IMR-90 (cell line): ENCODE results near the gene CD300LD. TPM values are rescaled to one million over a fixed set of nuclear protein-coding genes. Genes with fewer than 3 reads are reported as not detected.

ENCODE experiments used
- ATAC-seq: fragments of 200-7000 bp; cut with Tn5 transposase; 2 replicates; pipeline ENCODE4 v1.9.1; 2020; ENCODE audit warnings: low read depth, mild to moderate bottlenecking, moderate library complexity
- BruUV-seq: library from RNA; stranded (reverse); fragments of 400-500 nt; replicated peaks from 2 replicates; lab custom pipeline; 2021; lab: Mats Ljungman, UMichigan
- CTCF ChIA-PET: fragments of 300-600 bp; formaldehyde crosslinking; extraction: SDS; loops from one replicate; lab custom pipeline; 2021; ENCODE audit warnings: antibody characterized with exemption; lab: Yijun Ruan, JAX
- POLR2A ChIA-PET: fragments of 300-600 bp; sonication (Branson Sonifier 250); formaldehyde crosslinking; loops from one replicate; lab custom pipeline; 2022; ENCODE audit warnings: antibody characterized with exemption; ENCODE audit not compliant: unreplicated experiment; lab: Charles Lee
- DNase-seq: peaks from one replicate; pipeline ENCODE4 v3.0.0; 2013
- H2AFZ ChIP-seq: replicated peaks from 2 replicates; pipeline ENCODE3; 2013; ENCODE audit warnings: low read length, mild to moderate bottlenecking; ENCODE audit not compliant: poor library complexity
- H2AK5ac ChIP-seq: 2 replicates; pipeline ENCODE4 v1.6.1; 2013; ENCODE audit warnings: low read depth, low read length, inconsistent platforms
- H2AK9ac ChIP-seq: replicated peaks from 2 replicates; pipeline ENCODE3; 2013; ENCODE audit warnings: mild to moderate bottlenecking, low read depth, low read length, moderate library complexity; ENCODE audit not compliant: poor library complexity
- H2BK120ac ChIP-seq: 2 replicates; pipeline ENCODE4 v1.6.1; 2013; ENCODE audit warnings: low read depth, low read length, inconsistent platforms
- H2BK15ac ChIP-seq: 3 replicates; pipeline ENCODE4 v1.6.1; 2013; ENCODE audit warnings: low read depth, low read length, inconsistent platforms
- H2BK20ac ChIP-seq: 2 replicates; pipeline ENCODE4 v1.6.1; 2013; ENCODE audit warnings: low read depth, mild to moderate bottlenecking, inconsistent platforms, low read length, moderate library complexity
- H2BK5ac ChIP-seq: 2 replicates; pipeline ENCODE4 v1.6.1; 2013; ENCODE audit warnings: mild to moderate bottlenecking, low read depth, low read length, inconsistent platforms; ENCODE audit not compliant: poor library complexity, severe bottlenecking
- H3K14ac ChIP-seq: replicated peaks from 2 replicates; pipeline ENCODE4 v1.6.1; 2013; ENCODE audit warnings: low read depth, low read length, inconsistent platforms
- H3K18ac ChIP-seq: 2 replicates; pipeline ENCODE4 v1.6.1; 2013; ENCODE audit warnings: low read depth, low read length, control low read depth
- H3K23ac ChIP-seq: 2 replicates; pipeline ENCODE4 v1.6.1; 2013; ENCODE audit warnings: low read depth, low read length, inconsistent platforms
- H3K27ac ChIP-seq: 2 replicates; pipeline ENCODE4 v1.5.1; 2013; ENCODE audit warnings: mild to moderate bottlenecking, control low read depth, low read length; ENCODE audit not compliant: insufficient read depth
- H3K27me3 ChIP-seq: 2 replicates; pipeline ENCODE4 v1.6.1; 2013; ENCODE audit warnings: low read length; ENCODE audit not compliant: control insufficient read depth, insufficient read depth
- H3K36me3 ChIP-seq: 2 replicates; pipeline ENCODE4 v1.6.1; 2013; ENCODE audit warnings: low read length, mixed read lengths; ENCODE audit not compliant: control insufficient read depth, insufficient read depth
- H3K4ac ChIP-seq: 2 replicates; pipeline ENCODE4 v1.6.1; 2013; ENCODE audit warnings: low read depth, low read length, inconsistent platforms
- H3K4me1 ChIP-seq: 2 replicates; pipeline ENCODE4 v1.6.1; 2013; ENCODE audit warnings: low read length, mixed read lengths; ENCODE audit not compliant: control insufficient read depth, insufficient read depth
- H3K4me2 ChIP-seq: 2 replicates; pipeline ENCODE4 v1.6.1; 2013; ENCODE audit warnings: low read depth, mild to moderate bottlenecking, control low read depth, low read length, moderate library complexity
- H3K4me3 ChIP-seq: 2 replicates; pipeline ENCODE4 v1.5.1; 2013; ENCODE audit warnings: low read depth, mild to moderate bottlenecking, control low read depth, low read length, moderate library complexity; ENCODE audit not compliant: insufficient read depth
- H3K56ac ChIP-seq: 2 replicates; pipeline ENCODE4 v1.6.1; 2013; ENCODE audit warnings: low read length, inconsistent platforms; ENCODE audit not compliant: insufficient read depth; ENCODE audit errors: extremely low read depth
- H3K79me1 ChIP-seq, 2 experiments: 2 replicates each; pipeline ENCODE4 v1.6.1; 2013; ENCODE audit warnings: low read length in 2 of 2, inconsistent platforms in 1 of 2, low read depth in 1 of 2
- H3K9ac ChIP-seq: 2 replicates; pipeline ENCODE4 v1.6.1; 2013; ENCODE audit warnings: low read depth, low read length, control low read depth
- H3K9me1 ChIP-seq: 2 replicates; pipeline ENCODE4 v1.6.1; 2013; ENCODE audit warnings: low read length, inconsistent platforms; ENCODE audit not compliant: insufficient read depth
- H3K9me3 ChIP-seq: 2 replicates; pipeline ENCODE4 v1.6.1; 2013; ENCODE audit warnings: low read length; ENCODE audit not compliant: control insufficient read depth, insufficient read depth
- H4K20me1 ChIP-seq: 2 replicates; pipeline ENCODE4 v1.6.1; 2013; ENCODE audit warnings: low read length, inconsistent platforms; ENCODE audit not compliant: insufficient read depth
- H4K5ac ChIP-seq: 2 replicates; pipeline ENCODE4 v1.6.1; 2013; ENCODE audit warnings: mild to moderate bottlenecking, low read depth, low read length, control low read depth
- H4K8ac ChIP-seq, 2 experiments: 2 replicates each; pipeline ENCODE4 v1.6.1; 2013; ENCODE audit warnings: low read depth in 2 of 2, low read length in 2 of 2, control low read depth in 1 of 2, inconsistent platforms in 1 of 2
- H4K91ac ChIP-seq: 2 replicates; pipeline ENCODE4 v1.6.1; 2013; ENCODE audit warnings: low read depth, low read length, inconsistent platforms; ENCODE audit not compliant: insufficient read depth
- BHLHE40 ChIP-seq: fragments of 150-350 bp; IDR thresholded peaks from 2 replicates; pipeline ENCODE4 v1.6.1; 2016; ENCODE audit warnings: mild to moderate bottlenecking, low read depth, low read length
- CEBPB ChIP-seq: IDR thresholded peaks from 2 replicates; pipeline ENCODE4 v1.6.1; 2012; ENCODE audit warnings: low read depth, low read length, improper control_type of control experiment
- CHD1 ChIP-seq: IDR thresholded peaks from 2 replicates; pipeline ENCODE4 v1.6.1; 2012; ENCODE audit warnings: low read depth, low read length, improper control_type of control experiment
- CTCF ChIP-seq: conservative IDR thresholded peaks from 2 replicates; pipeline ENCODE4 v1.5.1; 2012; ENCODE audit warnings: mild to moderate bottlenecking, low read depth, low read length, improper control_type of control experiment
- ELK1 ChIP-seq: fragments of 150-350 bp; IDR thresholded peaks from 2 replicates; pipeline ENCODE4 v1.6.1; 2016; ENCODE audit warnings: low read depth, mild to moderate bottlenecking, low read length, moderate library complexity, borderline replicate concordance
- FOS ChIP-seq: fragments of 150-350 bp; IDR thresholded peaks from 2 replicates; pipeline ENCODE4 v1.6.1; 2016; ENCODE audit warnings: low read depth, low read length
- MAFK ChIP-seq: IDR thresholded peaks from 2 replicates; pipeline ENCODE4 v1.6.1; 2012; ENCODE audit warnings: low read depth, low read length, improper control_type of control experiment
- MAZ ChIP-seq: IDR thresholded peaks from 2 replicates; pipeline ENCODE4 v1.6.1; 2012; ENCODE audit warnings: low read depth, mild to moderate bottlenecking, low read length, improper control_type of control experiment, moderate library complexity, borderline replicate concordance
- MXI1 ChIP-seq: IDR thresholded peaks from 2 replicates; pipeline ENCODE4 v1.6.1; 2012; ENCODE audit warnings: low read depth, mild to moderate bottlenecking, low read length, moderate library complexity, borderline replicate concordance
- NFE2L2 ChIP-seq: fragments of 150-350 bp; IDR thresholded peaks from 2 replicates; pipeline ENCODE4 v1.6.1; 2016; ENCODE audit warnings: low read depth, mild to moderate bottlenecking, low read length
- POLR2A ChIP-seq: IDR thresholded peaks from 2 replicates; pipeline ENCODE4 v1.6.1; 2012; ENCODE audit warnings: mild to moderate bottlenecking, low read depth, low read length
- RAD21 ChIP-seq: IDR thresholded peaks from 2 replicates; pipeline ENCODE4 v1.6.1; 2012; ENCODE audit warnings: low read length, improper control_type of control experiment
- RCOR1 ChIP-seq: IDR thresholded peaks from 2 replicates; pipeline ENCODE4 v1.6.1; 2012; ENCODE audit warnings: mild to moderate bottlenecking, low read length, improper control_type of control experiment; ENCODE audit not compliant: insufficient replicate concordance
- RFX5 ChIP-seq: IDR thresholded peaks from 2 replicates; pipeline ENCODE4 v1.8.0; 2012; ENCODE audit warnings: low read depth, mild to moderate bottlenecking, low read length, moderate library complexity
- SMC3 ChIP-seq: fragments of 150-350 bp; IDR thresholded peaks from 2 replicates; pipeline ENCODE4 v1.6.1; 2016; ENCODE audit warnings: low read depth, mild to moderate bottlenecking, antibody characterized with exemption, low read length, moderate library complexity
- WGBS, 2 experiments: methylation state at CpG; one replicate each; pipeline versions ENCODE4 v1.1.5 to v1.1.7; 2013; ENCODE audit warnings: missing lambda C conversion rate in 2 of 2; ENCODE audit not compliant: insufficient read length in 1 of 2; ENCODE audit errors: extremely low coverage in 2 of 2; 5-methylcytosine and 5-hydroxymethylcytosine counted together
- dilution Hi-C: fragments of 300-500 bp; cut with HindIII; formaldehyde crosslinking; loops from one replicate; pipeline ENCODE4 v1.14.3; 2018; ENCODE audit warnings: low sequenced_read_pairs; ENCODE audit not compliant: unreplicated experiment
- in situ Hi-C: fragments of 300-500 bp; cut with MboI; formaldehyde crosslinking; loops from 3 replicates; pipeline ENCODE4 v1.14.3; 2019; ENCODE audit warnings: low sequenced_read_pairs, inconsistent platforms, mixed read lengths
- intact Hi-C: fragments of 100-400 bp; cut with micrococcal nuclease; formaldehyde crosslinking; loops from 2 replicates; pipeline ENCODE4 v1.10.0; 2022
- polyA plus RNA-seq, 3 experiments: library from polyadenylated mRNA; depleted of rRNA; stranded (reverse); fragments of >200 nt; gene quantifications; 2 replicates each; pipeline ENCODE4 v1.2.3, GENCODE V29; 2012; ENCODE audit warnings: low replicate concordance in 1 of 3
- total RNA-seq: library from RNA; depleted of rRNA; stranded (reverse); fragments of >200 nt; gene quantifications from 2 replicates; pipeline ENCODE4 v1.2.3, GENCODE V29; 2012
- TF ChIP-seq, protein P1 (sequence below): fragments of 150-350 bp; IDR thresholded peaks from 2 replicates; pipeline ENCODE4 v1.6.1; 2017; ENCODE audit warnings: mild to moderate bottlenecking, antibody characterized with exemption, low read length, low read depth

CD300LD gene
- total and polyA plus RNA-seq, 2 of the 4 experiments (the other 2 are of a cell fraction): not detected

DNA sequence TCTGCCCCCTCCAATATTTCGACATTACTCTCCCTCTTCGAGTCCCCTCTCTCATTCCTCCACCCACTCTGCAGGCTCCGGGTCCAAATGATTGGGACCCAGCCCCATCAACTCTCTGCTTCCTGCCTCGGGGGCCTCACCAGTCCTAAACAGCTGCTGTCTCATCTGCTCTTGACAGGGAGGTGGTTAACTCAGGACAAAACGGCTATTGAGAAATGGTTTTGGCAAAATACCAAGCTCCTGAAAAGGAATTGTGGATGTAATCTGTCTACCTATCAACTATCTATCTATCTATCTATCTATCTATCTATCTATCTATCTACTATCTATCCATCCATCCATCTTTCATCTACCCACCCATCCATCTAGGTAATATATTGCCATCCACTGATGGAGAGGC lies 27.0 kb downstream of the CD300LD start:
- BruUV-seq: no TSS peak
- H3K56ac ChIP-seq: no peak overlapping the region
- H2BK120ac ChIP-seq: no peak overlapping the region
- in situ Hi-C loops (no loop called here), intact Hi-C loops (no loop called here), dilution Hi-C loops (no loop called here)
- H3K4me1 ChIP-seq: no peaks in the 10 kb centered on the region
- no peaks in the 10 kb centered on the region for H3K27me3 ChIP-seq
- H3K27ac ChIP-seq: no peak overlapping the region
- H3K4ac ChIP-seq: no peak overlapping the region
- WGBS, 2 experiments: no CpG with 5 or more reads among the region's 5 CpGs
- H3K18ac ChIP-seq: no peak overlapping the region
- no peak overlapping the region for H3K14ac ChIP-seq
- H3K4me3 ChIP-seq: no peak overlapping the region
- ChIA-PET POLR2A (no interaction called here), CTCF (no interaction called here)
- H4K91ac ChIP-seq: no peak overlapping the region
- H3K36me3 ChIP-seq: no peaks in the 10 kb centered on the region
- ATAC-seq (no peak), DNase-seq (no peak)
- peaks cover 44% of the 10 kb centered on the region for H3K9me3 ChIP-seq
- no peak overlapping the region for H2AFZ ChIP-seq
- H3K9ac ChIP-seq: no peak overlapping the region
- TF ChIP-seq CHD1: no peak
- TF ChIP-seq CTCF: no peak
- TF ChIP-seq ELK1: no peak
- no peak for TF ChIP-seq MXI1
- no peak for TF ChIP-seq SMC3
- no peak for TF ChIP-seq POLR2A
- TF ChIP-seq RCOR1: no peak
- no peak for TF ChIP-seq MAFK
- TF ChIP-seq RFX5: no peak
- TF ChIP-seq RAD21: no peak
- no peak for TF ChIP-seq MAZ
- TF ChIP-seq, protein P1, sequence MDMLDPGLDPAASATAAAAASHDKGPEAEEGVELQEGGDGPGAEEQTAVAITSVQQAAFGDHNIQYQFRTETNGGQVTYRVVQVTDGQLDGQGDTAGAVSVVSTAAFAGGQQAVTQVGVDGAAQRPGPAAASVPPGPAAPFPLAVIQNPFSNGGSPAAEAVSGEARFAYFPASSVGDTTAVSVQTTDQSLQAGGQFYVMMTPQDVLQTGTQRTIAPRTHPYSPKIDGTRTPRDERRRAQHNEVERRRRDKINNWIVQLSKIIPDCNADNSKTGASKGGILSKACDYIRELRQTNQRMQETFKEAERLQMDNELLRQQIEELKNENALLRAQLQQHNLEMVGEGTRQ: no peak
- no peak for TF ChIP-seq BHLHE40
- TF ChIP-seq NFE2L2: no peak
- no peak for TF ChIP-seq CEBPB
- TF ChIP-seq FOS: no peak
- H4K5ac ChIP-seq: no peak overlapping the region
- no peaks in the 10 kb centered on the region for H3K79me1 ChIP-seq
- no peak overlapping the region for H2BK15ac ChIP-seq
- no peak overlapping the region for H2BK5ac ChIP-seq
- H3K23ac ChIP-seq: no peak overlapping the region
- H2AK9ac ChIP-seq: no peak overlapping the region
- no peak overlapping the region for H2BK20ac ChIP-seq
- H4K20me1 ChIP-seq: no peaks in the 10 kb centered on the region
- no peak overlapping the region for H2AK5ac ChIP-seq
- H3K9me1 ChIP-seq: no peaks in the 10 kb centered on the region
- H3K4me2 ChIP-seq: no peak overlapping the region
- H4K8ac ChIP-seq: no peak overlapping the region
